ENCODE data around the gene MRPS22. TPM values are rescaled to one million over a fixed set of nuclear protein-coding genes. Genes with fewer than 3 reads are reported as not detected.

MRPS22 gene
- 71.7 and 75.3 TPM in 2 replicates for total RNA-seq

DNA sequence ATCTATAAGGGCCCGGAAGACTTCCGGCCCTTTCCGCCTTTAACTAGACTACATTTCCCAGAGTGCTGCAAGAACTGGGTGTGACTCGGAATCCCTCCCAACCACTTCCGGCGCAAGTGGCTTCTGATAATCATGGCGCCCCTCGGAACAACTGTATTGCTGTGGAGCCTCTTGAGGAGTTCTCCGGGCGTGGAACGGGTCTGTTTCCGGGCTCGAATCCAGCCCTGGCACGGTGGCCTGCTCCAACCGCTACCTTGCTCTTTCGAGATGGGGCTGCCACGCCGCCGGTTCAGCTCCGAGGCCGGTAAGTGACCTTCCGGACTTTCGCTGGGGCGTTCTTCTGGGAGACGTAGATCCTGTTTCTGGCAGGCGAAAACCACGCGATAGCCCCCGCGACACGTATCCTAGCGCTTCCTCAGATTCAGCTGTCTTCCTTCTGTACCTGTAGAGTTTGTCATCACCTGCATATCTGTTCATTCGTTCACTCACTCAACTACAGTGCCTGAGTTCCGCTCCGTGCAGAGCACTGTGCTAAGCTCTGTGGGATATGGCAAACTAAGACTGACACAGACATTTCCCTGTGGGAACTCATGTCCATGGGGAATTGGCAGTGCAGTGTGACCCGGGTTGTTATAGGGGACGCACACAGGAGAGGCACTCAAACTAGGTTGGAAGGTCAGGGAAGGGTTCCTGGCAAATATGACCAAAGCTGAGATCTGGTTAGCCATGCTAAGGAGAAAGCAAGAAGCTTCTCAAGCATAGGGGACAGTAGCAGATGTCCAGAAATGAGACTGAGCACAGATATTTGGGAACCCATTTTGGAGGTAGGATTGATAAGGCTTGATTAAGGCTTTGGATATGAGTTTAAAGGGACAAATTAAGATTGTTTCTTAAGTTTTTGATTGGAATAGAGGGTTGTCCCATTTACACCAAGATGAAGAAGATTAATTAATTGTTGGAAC is at the start of gene MRPS22:
Gene MRPS22 (plus strand): TSS at position 126 of the 962 bp plus-strand sequence. CDS start 7 bp downstream, at position 133.

DNA sequence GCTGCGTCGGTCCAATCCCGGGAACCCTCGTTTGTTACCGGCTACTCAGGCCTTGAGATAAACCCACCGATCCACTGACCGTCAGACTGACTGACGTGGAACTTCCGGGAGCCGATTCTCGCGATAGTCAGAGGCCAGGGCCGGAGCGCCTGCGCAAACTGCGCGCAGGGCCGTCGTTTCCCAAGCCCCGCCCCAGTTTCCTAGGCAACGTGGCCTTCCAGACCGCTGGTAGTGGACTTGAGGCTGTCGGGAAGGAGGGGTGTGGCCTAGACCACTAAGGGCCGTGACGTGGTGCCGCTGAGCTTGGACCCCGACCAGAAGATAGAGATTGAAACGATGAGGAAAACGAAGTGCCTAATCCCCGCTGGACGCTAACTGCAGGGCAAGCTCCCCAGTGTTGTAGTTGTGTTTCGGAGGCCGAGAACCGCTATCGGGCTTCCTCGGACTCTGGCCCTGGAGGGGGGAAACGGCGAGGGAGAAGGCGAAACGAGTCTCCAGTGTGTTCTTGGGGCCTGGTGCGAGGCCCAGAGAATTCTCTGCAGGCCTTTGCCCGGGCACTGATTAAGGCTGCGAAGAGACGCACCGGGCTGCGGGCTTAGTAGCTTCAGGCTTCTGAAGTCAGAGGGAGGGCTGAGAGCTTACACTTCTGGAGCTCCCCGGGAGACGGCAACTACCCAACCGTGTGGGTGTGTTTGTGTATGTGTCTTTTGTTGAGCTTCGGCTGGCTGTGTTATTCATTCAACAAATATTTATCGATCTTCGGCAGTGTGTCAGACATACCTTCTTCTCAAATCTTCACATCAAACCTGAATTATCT is 45.9 kb downstream of the MRPS22 start, which contains the start of gene COPB2:
Gene COPB2 (minus strand): TSS at position 96 of the 817 bp plus-strand sequence. CDS start 97 bp downstream, outside the sequence.

Other genes with a start within 250 kb of the MRPS22 start
- gene COPB2, start 45.6 kb downstream of the MRPS22 start, total RNA-seq: 156 and 169 TPM in 2 replicates
- not detected in 2 replicates for gene RBP2, start 132.5 kb downstream of the MRPS22 start, total RNA-seq
- 42.5 and 45.9 TPM in 2 replicates for gene RBP1, start 195.7 kb downstream of the MRPS22 start, total RNA-seq